ENCODE measurements around the gene OS9.
"Not testable (repeated sequence)": the region's sequence is repeated elsewhere in the genome, so short reads cannot be mapped to it uniquely, and the experiment has no call there.

The OS9 gene

DNA sequence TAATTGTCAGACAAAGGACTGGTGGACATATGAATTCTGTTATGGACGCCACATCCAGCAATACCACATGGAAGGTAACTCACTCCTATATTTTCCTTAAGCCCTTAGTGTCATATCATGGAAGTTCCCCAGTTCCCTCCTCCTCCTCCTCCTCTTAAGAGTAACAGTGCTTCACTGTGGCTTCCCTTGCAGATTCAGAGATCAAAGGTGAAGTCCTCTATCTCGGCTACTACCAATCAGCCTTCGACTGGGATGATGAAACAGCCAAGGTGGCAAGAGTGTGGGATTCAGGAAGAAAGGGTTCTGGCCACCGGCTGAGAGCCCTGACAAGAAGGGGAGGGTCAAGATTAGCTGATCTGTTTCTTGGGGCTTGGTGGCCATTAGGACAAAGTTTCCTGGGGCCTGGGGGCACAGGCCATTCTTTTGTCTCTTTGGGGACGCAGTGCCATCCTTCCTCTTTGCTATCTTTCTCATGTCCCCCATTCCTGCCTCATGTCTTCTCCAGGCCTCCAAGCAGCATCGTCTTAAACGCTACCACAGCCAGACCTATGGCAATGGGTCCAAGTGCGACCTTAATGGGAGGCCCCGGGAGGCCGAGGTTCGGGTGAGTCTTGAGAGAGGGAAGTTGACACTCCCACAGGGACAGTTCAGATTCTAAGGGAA is 2.0 kb downstream of the OS9 start:
- no peaks in the 10 kb centered on the region for H3K27me3 ChIP-seq (ENCODE audit: control insufficient read depth, insufficient read depth, low read length)
- no peak overlapping the region for H3K9ac ChIP-seq (ENCODE audit: low read depth, low read length)
- no peaks in the 10 kb centered on the region for H3K9me3 ChIP-seq (replicated peaks; ENCODE audit: low read length)
- H3K4me3 ChIP-seq (ENCODE audit: low read length): no peak overlapping the region
- H3K36me3 ChIP-seq (ENCODE audit: insufficient read depth, low read length): peaks cover 26% of the 10 kb centered on the region
- no peak overlapping the region for H3K4me2 ChIP-seq (ENCODE audit: low read length)
- peaks cover 7% of the 10 kb centered on the region for H3K4me1 ChIP-seq (ENCODE audit: control insufficient read depth, insufficient read depth, low read length)

DNA sequence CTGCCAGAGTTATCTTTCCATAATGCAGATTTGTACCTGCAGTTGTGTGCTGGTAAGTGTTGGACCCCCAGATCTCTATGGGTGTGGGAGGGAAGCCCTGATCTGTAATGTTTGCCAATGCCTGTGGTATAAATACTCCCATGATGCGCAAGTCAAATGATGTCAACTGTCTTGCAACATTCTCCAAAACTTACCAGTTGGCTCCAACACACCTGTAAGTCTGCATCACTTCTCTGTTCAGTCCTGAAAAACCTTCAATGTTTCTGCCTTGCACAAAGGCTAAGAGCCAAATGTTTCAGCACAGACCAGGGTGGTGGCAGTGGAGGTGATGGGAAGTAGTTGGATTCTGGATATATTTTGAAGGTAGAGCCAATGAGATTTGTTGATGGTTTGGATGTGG is 3.1 kb downstream of the OS9 start:
- Histone ChIP-seq H3K4me2 (ENCODE audit: low read length) (no peak overlapping the region), H3K4me3 (ENCODE audit: low read length) (no peak overlapping the region), H3K9me3 (replicated peaks; ENCODE audit: low read length) (no peaks in the 10 kb centered on the region), H3K4me1 (ENCODE audit: control insufficient read depth, insufficient read depth, low read length) (peaks cover 7% of the 10 kb centered on the region), H3K27me3 (ENCODE audit: control insufficient read depth, insufficient read depth, low read length) (no peaks in the 10 kb centered on the region), H3K36me3 (ENCODE audit: insufficient read depth, low read length) (peaks cover 26% of the 10 kb centered on the region), H3K9ac (ENCODE audit: low read depth, low read length) (no peak overlapping the region)

DNA sequence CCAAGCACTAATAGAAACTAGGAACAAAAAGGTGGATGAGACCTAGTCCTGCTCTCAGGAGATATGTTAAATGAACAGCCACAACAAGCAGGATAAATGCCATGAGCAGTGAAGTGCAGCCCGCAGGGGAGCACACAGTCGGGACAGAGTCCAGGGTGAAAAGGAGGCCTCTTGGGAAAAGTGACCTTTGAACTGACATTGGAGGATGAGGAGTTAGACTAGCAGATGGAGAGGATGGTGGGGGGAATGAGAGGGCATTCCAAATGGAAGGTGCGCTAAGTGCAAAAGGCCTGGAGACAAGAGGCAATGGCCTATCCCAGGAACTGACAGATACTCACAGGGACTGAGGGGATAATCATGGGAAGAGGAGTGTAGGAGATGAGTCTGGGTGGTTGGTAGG is 4.5 kb downstream of the OS9 start:
- Histone ChIP-seq H3K9ac (ENCODE audit: low read depth, low read length) (no peak overlapping the region), H3K4me3 (ENCODE audit: low read length) (no peak overlapping the region), H3K4me1 (ENCODE audit: control insufficient read depth, insufficient read depth, low read length) (peaks cover 7% of the 10 kb centered on the region), H3K36me3 (ENCODE audit: insufficient read depth, low read length) (peaks cover 33% of the 10 kb centered on the region), H3K9me3 (replicated peaks; ENCODE audit: low read length) (no peaks in the 10 kb centered on the region), H3K27me3 (ENCODE audit: control insufficient read depth, insufficient read depth, low read length) (no peaks in the 10 kb centered on the region), H3K4me2 (ENCODE audit: low read length) (no peak overlapping the region)

DNA sequence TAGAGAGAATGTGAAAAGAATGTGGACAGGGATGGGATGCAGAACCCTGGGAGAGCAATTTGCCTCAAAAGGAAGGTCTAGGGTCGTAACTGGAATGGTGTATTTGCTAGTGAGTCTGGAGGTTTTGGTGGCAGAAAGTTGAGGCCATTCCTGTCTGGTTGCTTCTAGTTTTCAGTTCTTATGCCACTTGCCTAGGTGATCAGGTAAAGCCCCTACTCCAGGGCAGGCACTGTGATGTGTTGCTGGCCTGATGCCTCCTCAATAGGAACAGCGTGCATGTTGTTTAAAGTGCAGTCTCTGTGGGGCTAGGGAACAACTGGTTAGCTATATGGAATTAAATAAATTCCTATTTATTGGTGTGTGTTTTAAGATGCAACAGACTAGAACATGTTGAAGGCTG is 6.4 kb downstream of the OS9 start:
- Histone ChIP-seq H3K36me3 (ENCODE audit: insufficient read depth, low read length) (peaks cover 39% of the 10 kb centered on the region), H3K4me1 (ENCODE audit: control insufficient read depth, insufficient read depth, low read length) (no peaks in the 10 kb centered on the region), H3K4me3 (ENCODE audit: low read length) (no peak overlapping the region), H3K9ac (ENCODE audit: low read depth, low read length) (no peak overlapping the region), H3K27me3 (ENCODE audit: control insufficient read depth, insufficient read depth, low read length) (no peaks in the 10 kb centered on the region), H3K4me2 (ENCODE audit: low read length) (no peak overlapping the region), H3K9me3 (replicated peaks; ENCODE audit: low read length) (no peaks in the 10 kb centered on the region)

DNA sequence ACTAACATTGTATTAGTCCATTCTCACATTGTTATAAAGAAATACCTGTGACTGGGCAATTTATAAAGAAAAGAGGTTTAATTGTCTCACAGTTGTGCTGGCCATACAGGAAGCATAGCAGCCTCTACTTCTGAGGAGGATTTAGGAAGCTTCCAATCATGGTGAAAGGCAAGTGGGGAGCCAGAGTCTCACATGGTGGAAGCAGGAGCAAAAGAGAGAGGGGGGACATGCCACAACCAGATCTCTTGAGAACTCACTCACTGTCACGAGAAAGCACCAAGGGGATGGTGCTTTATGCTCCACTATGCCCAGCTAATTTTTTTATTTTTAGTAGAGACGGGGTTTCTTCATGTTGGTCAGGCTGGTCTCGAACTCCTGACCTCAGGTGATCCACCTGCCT is 13.3 kb downstream of the OS9 start:
- H3K9ac ChIP-seq (ENCODE audit: low read depth, low read length): no peak overlapping the region
- peaks cover 17% of the 10 kb centered on the region for H3K36me3 ChIP-seq (ENCODE audit: insufficient read depth, low read length)
- H3K4me1 ChIP-seq (ENCODE audit: control insufficient read depth, insufficient read depth, low read length): no peaks in the 10 kb centered on the region
- no peaks in the 10 kb centered on the region for H3K9me3 ChIP-seq (replicated peaks; ENCODE audit: low read length)
- H3K4me3 ChIP-seq (ENCODE audit: low read length): no peak overlapping the region
- no peaks in the 10 kb centered on the region for H3K27me3 ChIP-seq (ENCODE audit: control insufficient read depth, insufficient read depth, low read length)
- H3K4me2 ChIP-seq (ENCODE audit: low read length): no peak overlapping the region

DNA sequence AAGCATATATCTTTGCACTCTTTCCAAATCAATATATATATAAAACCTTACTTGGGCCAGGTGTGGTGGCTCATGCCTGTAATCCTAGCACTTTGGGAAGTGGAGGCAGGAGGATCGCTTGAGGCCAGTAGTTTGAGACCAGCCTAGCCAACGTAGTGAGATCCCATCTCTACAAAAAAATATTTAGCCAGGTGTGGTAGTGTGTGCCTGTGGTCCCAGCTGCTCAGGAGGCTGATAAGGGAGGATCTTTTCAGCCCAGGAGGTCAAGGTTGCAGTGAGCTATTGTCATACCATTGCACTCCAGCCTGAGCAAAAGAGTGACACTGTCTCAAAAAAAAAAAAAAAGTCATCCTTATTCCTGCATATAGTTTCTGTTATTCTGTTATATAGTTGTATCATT is 14.4 kb downstream of the OS9 start:
- Histone ChIP-seq H3K4me2 (ENCODE audit: low read length) (no peak overlapping the region), H3K27me3 (ENCODE audit: control insufficient read depth, insufficient read depth, low read length) (no peaks in the 10 kb centered on the region), H3K4me3 (ENCODE audit: low read length) (no peak overlapping the region), H3K9ac (ENCODE audit: low read depth, low read length) (no peak overlapping the region), H3K36me3 (ENCODE audit: insufficient read depth, low read length) (peaks cover 16% of the 10 kb centered on the region), H3K4me1 (ENCODE audit: control insufficient read depth, insufficient read depth, low read length) (no peaks in the 10 kb centered on the region), H3K9me3 (replicated peaks; ENCODE audit: low read length) (no peaks in the 10 kb centered on the region)

DNA sequence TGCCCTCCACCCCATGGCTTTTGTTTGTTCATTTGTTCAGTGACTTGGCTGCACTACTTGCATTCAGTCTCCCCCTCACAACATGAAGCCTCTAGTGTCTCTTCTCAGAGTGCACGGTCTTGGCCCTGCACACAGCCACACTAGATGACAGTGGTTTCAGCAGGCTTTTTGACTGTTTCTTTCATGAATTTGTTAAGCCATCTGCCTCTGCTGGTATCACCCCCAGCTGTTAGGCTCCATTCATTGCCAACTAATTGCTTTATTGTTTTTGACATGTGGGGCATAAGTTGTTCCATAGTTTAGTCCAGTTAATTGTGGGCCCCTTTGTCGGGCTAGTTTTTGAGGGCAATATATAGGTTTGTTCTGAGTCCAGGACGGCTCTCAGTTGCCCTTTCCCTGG is 18.8 kb downstream of the OS9 start:
- Histone ChIP-seq H3K4me1 (ENCODE audit: control insufficient read depth, insufficient read depth, low read length) (no peaks in the 10 kb centered on the region), H3K9ac (ENCODE audit: low read depth, low read length) (no peak overlapping the region), H3K4me2 (ENCODE audit: low read length) (no peak overlapping the region), H3K9me3 (replicated peaks; ENCODE audit: low read length) (no peaks in the 10 kb centered on the region), H3K4me3 (ENCODE audit: low read length) (no peak overlapping the region), H3K27me3 (ENCODE audit: control insufficient read depth, insufficient read depth, low read length) (no peaks in the 10 kb centered on the region), H3K36me3 (ENCODE audit: insufficient read depth, low read length) (peaks cover 23% of the 10 kb centered on the region)

DNA sequence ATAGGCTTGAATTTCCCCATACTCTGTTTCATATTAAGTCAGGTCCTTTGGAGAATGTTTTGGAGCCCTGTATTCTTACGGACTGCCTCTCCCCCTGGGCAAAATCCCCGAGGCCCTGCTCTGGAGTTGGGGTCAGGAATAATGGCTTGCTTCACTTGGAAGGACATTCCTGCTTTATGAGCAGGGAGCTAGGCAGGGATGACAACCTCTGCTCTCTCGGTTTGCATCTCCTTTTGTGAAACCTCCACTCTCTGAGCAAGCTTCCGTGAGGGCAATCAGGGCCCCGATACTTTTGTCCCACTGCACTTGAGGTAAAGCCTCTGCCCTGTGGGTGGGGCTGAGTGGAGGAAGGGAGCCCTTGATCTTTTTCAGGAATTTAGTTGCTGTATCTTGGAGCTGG is 19.3 kb downstream of the OS9 start:
- Histone ChIP-seq H3K36me3 (ENCODE audit: insufficient read depth, low read length) (peaks cover 28% of the 10 kb centered on the region), H3K27me3 (ENCODE audit: control insufficient read depth, insufficient read depth, low read length) (no peaks in the 10 kb centered on the region), H3K4me2 (ENCODE audit: low read length) (no peak overlapping the region), H3K4me1 (ENCODE audit: control insufficient read depth, insufficient read depth, low read length) (no peaks in the 10 kb centered on the region), H3K4me3 (ENCODE audit: low read length) (no peak overlapping the region), H3K9me3 (replicated peaks; ENCODE audit: low read length) (no peaks in the 10 kb centered on the region), H3K9ac (ENCODE audit: low read depth, low read length) (no peak overlapping the region)

DNA sequence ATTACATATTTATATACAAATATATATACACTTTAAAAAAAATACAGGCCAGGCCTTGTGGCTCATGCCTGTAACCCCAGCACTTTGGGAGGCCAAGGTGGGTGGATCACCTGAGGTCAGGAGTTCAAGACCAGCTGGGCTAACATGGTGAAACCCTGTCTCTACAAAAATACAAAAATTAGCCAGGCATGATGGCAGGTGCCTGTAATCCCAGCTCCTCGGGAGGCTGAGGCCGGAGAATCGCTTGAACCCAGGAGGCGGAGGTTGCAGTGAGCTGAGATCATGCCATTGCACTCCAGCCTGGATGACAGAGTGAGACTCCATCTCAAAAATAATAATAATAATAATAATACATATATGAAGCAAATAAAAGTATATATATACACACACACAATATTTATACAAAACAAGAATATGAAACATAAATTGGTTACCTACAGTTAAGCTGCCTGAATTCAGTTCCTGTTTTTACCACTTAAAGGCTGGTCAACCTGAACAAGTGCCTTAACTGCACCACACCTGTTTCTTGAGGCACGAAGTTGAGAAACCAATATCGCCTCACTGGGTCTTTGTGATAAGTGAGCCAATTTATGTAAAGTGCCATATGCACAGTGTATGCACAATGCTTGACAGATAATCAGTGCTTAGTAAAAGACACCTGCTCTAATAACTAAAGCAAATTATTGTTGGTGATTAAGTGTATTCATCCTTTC is 21.3 kb downstream of the OS9 start:
- not testable (repeated sequence) for H3K9me3 ChIP-seq (replicated peaks; ENCODE audit: low read length); H3K4me3 ChIP-seq (ENCODE audit: low read length); H3K4me1 ChIP-seq (ENCODE audit: control insufficient read depth, insufficient read depth, low read length); H3K4me2 ChIP-seq (ENCODE audit: low read length); H3K9ac ChIP-seq (ENCODE audit: low read depth, low read length); H3K27me3 ChIP-seq (ENCODE audit: control insufficient read depth, insufficient read depth, low read length)
- H3K36me3 ChIP-seq (ENCODE audit: insufficient read depth, low read length): peaks cover 43% of the 10 kb centered on the region

DNA sequence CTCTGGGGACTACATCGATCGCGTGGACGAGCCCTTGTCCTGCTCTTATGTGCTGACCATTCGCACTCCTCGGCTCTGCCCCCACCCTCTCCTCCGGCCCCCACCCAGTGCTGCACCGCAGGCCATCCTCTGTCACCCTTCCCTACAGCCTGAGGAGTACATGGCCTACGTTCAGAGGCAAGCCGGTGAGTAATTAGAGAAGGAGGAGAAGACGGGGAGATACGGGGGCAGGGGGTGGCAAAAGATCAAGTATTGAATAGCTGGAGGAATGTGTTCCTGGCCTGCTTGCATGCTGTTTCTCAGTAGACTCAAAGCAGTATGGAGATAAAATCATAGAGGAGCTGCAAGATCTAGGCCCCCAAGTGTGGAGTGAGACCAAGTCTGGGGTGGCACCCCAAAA is 21.9 kb downstream of the OS9 start:
- no peaks in the 10 kb centered on the region for H3K4me1 ChIP-seq (ENCODE audit: control insufficient read depth, insufficient read depth, low read length)
- no peaks in the 10 kb centered on the region for H3K27me3 ChIP-seq (ENCODE audit: control insufficient read depth, insufficient read depth, low read length)
- H3K36me3 ChIP-seq (ENCODE audit: insufficient read depth, low read length): peaks cover 49% of the 10 kb centered on the region
- H3K4me3 ChIP-seq (ENCODE audit: low read length): no peak overlapping the region
- no peak overlapping the region for H3K4me2 ChIP-seq (ENCODE audit: low read length)
- H3K9ac ChIP-seq (ENCODE audit: low read depth, low read length): no peak overlapping the region
- no peaks in the 10 kb centered on the region for H3K9me3 ChIP-seq (replicated peaks; ENCODE audit: low read length)

DNA sequence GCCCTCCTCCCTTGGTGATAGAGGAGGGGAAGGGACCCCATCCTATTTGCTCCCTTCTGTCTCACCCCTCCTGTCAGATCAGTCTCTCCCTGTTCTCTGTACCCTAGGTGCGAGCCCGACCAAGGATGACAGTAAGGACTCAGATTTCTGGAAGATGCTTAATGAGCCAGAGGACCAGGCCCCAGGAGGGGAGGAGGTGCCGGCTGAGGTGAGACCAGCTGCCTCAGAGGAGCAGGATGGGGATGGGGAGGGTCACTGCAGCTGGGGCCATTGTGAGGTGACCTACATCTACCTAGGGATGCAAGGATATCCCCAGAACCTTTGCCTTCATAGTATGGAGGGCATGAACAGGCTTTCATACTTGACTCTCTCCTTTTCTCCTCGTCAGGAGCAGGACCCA is 22.4 kb downstream of the OS9 start:
- no peak overlapping the region for H3K4me2 ChIP-seq (ENCODE audit: low read length)
- H3K27me3 ChIP-seq (ENCODE audit: control insufficient read depth, insufficient read depth, low read length): no peaks in the 10 kb centered on the region
- H3K4me1 ChIP-seq (ENCODE audit: control insufficient read depth, insufficient read depth, low read length): no peaks in the 10 kb centered on the region
- H3K36me3 ChIP-seq (ENCODE audit: insufficient read depth, low read length): peaks cover 49% of the 10 kb centered on the region
- no peak overlapping the region for H3K9ac ChIP-seq (ENCODE audit: low read depth, low read length)
- H3K9me3 ChIP-seq (replicated peaks; ENCODE audit: low read length): no peaks in the 10 kb centered on the region
- H3K4me3 ChIP-seq (ENCODE audit: low read length): no peak overlapping the region

DNA sequence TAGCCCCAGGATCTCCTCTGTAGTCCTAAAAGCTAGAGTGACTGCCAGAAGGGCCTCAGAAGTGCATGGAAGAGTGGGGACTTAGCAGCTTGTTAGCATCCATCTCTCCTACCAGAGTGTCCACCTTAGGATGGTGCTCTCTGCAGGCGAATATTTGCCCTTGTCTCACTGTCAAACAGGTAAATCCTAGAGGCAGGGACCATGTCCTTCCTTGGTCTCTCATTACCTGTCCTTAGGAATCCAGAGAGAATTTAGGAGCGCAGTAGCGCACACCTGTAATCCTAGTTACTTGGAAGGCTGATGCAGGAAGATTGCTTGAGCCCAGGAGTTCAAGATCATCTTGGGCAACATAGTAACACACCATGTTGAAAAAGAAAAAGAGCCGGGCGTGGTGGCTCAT is 23.2 kb downstream of the OS9 start:
- Histone ChIP-seq H3K9me3 (replicated peaks; ENCODE audit: low read length) (no peaks in the 10 kb centered on the region), H3K4me3 (ENCODE audit: low read length) (no peak overlapping the region), H3K36me3 (ENCODE audit: insufficient read depth, low read length) (peaks cover 54% of the 10 kb centered on the region), H3K4me2 (ENCODE audit: low read length) (no peak overlapping the region), H3K9ac (ENCODE audit: low read depth, low read length) (no peak overlapping the region), H3K4me1 (ENCODE audit: control insufficient read depth, insufficient read depth, low read length) (no peaks in the 10 kb centered on the region), H3K27me3 (ENCODE audit: control insufficient read depth, insufficient read depth, low read length) (no peaks in the 10 kb centered on the region)

Data from skeletal muscle satellite cell (primary cell).